IPS DF 6.9 (cell line): Measurements from ENCODE around the gene TMEM115.

Experiments used
- DNase-seq: peaks from one replicate; pipeline ENCODE4 v3.0.0-alpha.2; 2013; ENCODE audit warnings: low read depth, low spot score
- H3K27ac ChIP-seq: one replicate; pipeline ENCODE4 v1.5.1; 2013; ENCODE audit warnings: low read length, control low read depth
- H3K27me3 ChIP-seq: 2 replicates; pipeline ENCODE4 v1.6.1; 2013; ENCODE audit warnings: mild to moderate bottlenecking, low read length; ENCODE audit not compliant: control insufficient read depth, insufficient read depth
- H3K36me3 ChIP-seq: 2 replicates; pipeline ENCODE4 v1.6.1; 2013; ENCODE audit warnings: low read length; ENCODE audit not compliant: control insufficient read depth, insufficient read depth
- H3K4me1 ChIP-seq: 2 replicates; pipeline ENCODE4 v1.6.1; 2013; ENCODE audit warnings: low read length; ENCODE audit not compliant: control insufficient read depth, insufficient read depth
- H3K4me3 ChIP-seq: 2 replicates; pipeline ENCODE4 v1.5.1; 2013; ENCODE audit warnings: mild to moderate bottlenecking, low read length
- H3K9me3 ChIP-seq: 2 replicates; pipeline ENCODE4 v1.6.1; 2013; ENCODE audit warnings: low read length, inconsistent platforms; ENCODE audit not compliant: control insufficient read depth, insufficient read depth
- WGBS: extraction: QIAGEN DNeasy Blood & Tissue Kit; methylation state at CpG from one replicate; pipeline ENCODE4 v1.1.7; 2013; ENCODE audit warnings: mixed read lengths, missing lambda C conversion rate; ENCODE audit not compliant: insufficient read length, insufficient coverage; 5-methylcytosine and 5-hydroxymethylcytosine counted together

TMEM115 gene

DNA sequence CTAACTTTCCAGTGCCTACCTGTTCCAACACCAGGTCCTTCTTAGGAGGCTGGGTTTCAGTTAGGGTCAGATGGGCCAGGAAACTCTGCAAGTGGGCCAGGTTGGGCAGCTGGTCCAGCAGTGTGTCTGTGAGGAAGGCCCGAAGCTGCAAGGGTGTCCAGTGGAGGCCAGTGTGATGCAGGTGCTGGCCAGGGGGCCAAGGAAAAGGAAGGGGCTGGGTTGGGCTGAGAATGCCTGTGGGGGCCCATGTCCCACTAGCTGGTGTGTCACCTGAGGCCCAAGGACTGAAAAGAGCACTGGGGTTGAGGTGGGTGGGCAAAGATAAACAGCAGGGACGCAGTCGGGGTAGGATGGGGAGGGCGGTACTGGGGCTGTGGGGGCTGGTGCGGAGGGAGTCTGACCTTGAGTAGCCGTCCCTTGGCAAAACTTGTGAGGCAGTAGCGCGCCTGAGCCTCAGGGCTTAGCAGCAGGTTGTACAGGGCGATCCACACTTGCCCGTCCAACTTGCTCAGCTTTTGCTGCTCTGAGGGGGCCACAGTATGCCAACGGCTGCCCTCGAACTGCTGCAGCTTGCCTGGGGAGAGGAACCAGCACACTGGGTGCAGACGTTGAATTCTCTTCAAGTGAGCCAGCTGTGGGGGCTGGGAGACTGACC lies 17.2 kb downstream of the TMEM115 start:
- H3K27ac ChIP-seq: no peak overlapping the region
- no CpG with 5 or more reads among the region's 13 CpGs for WGBS
- peaks cover 16% of the 10 kb centered on the region; the same call in 1 of the 2 replicates for H3K27me3 ChIP-seq

DNA sequence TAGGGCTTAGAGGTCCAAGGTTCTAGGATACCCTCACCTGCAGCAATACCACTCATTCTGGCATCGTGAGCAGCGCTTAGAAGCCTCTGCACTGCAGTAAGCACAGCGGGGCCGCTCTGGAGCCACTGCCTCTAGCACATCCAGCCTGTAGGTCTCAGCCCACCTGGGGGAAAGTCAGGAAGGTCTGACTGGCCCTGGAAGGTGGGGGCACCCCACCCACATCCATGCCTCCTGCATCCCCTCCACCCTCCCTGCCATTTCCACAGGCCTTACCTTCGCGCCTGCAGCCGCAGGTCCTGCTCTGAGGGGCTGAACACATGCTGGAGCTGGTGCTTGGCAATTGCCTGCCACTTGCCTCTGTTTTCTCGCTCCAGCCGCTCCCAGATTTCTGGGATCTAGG lies 17.8 kb downstream of the TMEM115 start:
- Histone ChIP-seq H3K27ac (no peak overlapping the region), H3K4me1 (peaks cover 3% of the 10 kb centered on the region; the same call in 1 of the 2 replicates), H3K4me3 (no peak overlapping the region), H3K27me3 (peaks cover 16% of the 10 kb centered on the region; the same call in 1 of the 2 replicates), H3K36me3 (no peaks in the 10 kb centered on the region), H3K9me3 (no peaks in the 10 kb centered on the region)
- no peak for DNase-seq
- WGBS: no CpG with 5 or more reads among the region's 9 CpGs

More for the DNA sequence above, 17.2 kb downstream of the TMEM115 start:
- Histone ChIP-seq H3K4me3 (no peak overlapping the region), H3K9me3 (no peaks in the 10 kb centered on the region), H3K36me3 (no peaks in the 10 kb centered on the region), H3K4me1 (peaks cover 3% of the 10 kb centered on the region; the same call in 1 of the 2 replicates)
- no peak for DNase-seq

DNA sequence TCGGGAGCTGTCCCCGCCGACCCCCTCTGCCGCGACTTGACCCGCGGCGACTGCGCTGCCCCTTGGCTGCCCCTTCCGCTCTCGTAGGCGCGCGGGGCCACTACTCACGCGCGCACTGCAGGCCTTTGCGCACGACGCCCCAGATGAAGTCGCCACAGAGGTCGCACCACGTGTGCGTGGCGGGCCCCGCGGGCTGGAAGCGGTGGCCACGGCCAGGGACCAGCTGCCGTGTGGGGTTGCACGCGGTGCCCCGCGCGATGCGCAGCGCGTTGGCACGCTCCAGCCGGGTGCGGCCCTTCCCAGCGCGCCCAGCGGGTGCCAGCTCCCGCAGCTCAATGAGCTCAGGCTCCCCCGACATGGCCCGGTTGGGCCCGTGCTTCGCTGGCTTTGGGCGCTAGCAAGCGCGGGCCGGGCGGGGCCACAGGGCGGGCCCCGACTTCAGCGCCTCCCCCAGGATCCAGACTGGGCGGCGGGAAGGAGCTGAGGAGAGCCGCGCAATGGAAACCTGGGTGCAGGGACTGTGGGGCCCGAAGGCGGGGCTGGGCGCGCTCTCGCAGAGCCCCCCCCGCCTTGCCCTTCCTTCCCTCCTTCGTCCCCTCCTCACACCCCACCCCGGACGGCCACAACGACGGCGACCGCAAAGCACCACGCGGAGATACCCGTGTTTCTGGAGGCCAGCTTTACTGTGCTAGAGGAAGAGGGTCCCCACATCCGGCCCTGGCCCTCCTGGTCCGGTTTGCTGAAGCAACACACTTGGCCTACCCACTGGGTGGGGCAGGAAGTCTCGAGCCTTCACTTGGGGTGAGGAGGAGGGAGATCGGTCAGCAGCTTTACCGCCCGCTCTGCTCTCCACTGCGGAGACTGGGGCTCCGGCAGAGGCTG lies 18.6 kb downstream of the TMEM115 start, which contains the start of gene RASSF1:
Gene RASSF1 (minus strand): TSS at position 389 of the 882 bp plus-strand sequence. CDS start 31 bp downstream, at position 358.
- no peak within 1 kb of the TSS for H3K27ac ChIP-seq
- no peak for DNase-seq
- H3K27me3 ChIP-seq: peaks cover 16% of the 10 kb centered on the region; the same call in 1 of the 2 replicates
- no CpG with 5 or more reads among the region's 85 CpGs for WGBS
- H3K4me1 ChIP-seq: peaks cover 3% of the 10 kb centered on the region; the same call in 1 of the 2 replicates
- H3K36me3 ChIP-seq: no peaks in the 10 kb centered on the region
- peak within 1 kb of the TSS; percentile 40; the same call in 1 of the 2 replicates for H3K4me3 ChIP-seq
- H3K9me3 ChIP-seq: no peaks in the 10 kb centered on the region

DNA sequence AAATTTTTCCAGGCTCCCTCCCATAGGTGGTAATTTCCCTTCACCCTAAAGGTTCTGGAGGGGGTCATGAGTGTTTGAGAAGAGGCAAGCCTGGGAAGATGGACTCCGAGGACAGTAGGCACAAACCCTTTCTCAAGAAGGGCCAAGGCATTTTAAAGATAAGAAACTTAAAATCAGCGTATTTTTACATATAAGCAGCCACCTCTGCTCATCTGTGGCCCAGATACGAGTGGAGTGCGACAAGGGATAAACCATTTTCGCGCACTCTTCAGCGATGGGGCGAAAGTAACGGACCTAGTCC lies 19.2 kb downstream of the TMEM115 start:
- WGBS: no CpG with 5 or more reads among the region's 9 CpGs
- Histone ChIP-seq H3K9me3 (no peaks in the 10 kb centered on the region), H3K4me3 (peak overlapping the region; percentile 40; the same call in 1 of the 2 replicates), H3K27me3 (peaks cover 16% of the 10 kb centered on the region; the same call in 1 of the 2 replicates), H3K4me1 (peaks cover 3% of the 10 kb centered on the region; the same call in 1 of the 2 replicates), H3K36me3 (no peaks in the 10 kb centered on the region), H3K27ac (no peak overlapping the region)
- DNase-seq: no peak

DNA sequence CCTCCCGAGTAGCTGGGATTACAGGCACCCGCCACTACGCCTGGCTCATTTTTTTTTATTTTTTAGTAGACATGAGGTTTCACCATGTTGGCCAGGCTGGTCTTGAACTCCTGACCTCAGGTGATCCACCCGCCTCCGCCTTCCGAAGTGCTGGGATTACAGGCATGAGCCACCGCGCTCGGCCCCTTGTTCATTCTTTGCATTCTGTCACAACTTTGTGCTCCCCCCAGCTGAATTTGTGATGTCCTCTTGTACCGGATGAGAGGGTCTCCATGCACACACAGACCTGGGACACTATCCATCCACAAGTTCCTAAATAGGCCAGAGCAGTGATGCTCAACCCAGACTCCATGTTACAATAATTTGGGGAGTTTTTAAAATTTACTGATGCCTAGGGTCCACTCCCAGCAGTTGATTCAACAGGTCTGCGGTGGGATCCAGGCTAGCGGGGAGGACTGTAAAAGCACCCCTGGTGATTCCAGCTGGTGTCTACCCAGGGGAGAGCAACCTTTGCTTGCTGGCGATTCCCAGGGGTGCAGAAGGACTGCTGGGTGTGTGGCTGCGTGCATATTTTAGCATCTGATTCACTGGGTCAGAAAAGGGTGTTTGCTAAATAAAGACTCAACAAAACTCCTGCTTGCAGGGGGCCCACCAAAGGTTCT lies 19.7 kb downstream of the TMEM115 start:
- Histone ChIP-seq H3K9me3 (no peaks in the 10 kb centered on the region), H3K27me3 (peaks cover 14% of the 10 kb centered on the region; the same call in 1 of the 2 replicates), H3K27ac (no peak overlapping the region), H3K4me3 (no peak overlapping the region), H3K4me1 (peaks cover 3% of the 10 kb centered on the region; the same call in 1 of the 2 replicates), H3K36me3 (no peaks in the 10 kb centered on the region)
- no peak for DNase-seq
- WGBS: no CpG with 5 or more reads among the region's 14 CpGs

DNA sequence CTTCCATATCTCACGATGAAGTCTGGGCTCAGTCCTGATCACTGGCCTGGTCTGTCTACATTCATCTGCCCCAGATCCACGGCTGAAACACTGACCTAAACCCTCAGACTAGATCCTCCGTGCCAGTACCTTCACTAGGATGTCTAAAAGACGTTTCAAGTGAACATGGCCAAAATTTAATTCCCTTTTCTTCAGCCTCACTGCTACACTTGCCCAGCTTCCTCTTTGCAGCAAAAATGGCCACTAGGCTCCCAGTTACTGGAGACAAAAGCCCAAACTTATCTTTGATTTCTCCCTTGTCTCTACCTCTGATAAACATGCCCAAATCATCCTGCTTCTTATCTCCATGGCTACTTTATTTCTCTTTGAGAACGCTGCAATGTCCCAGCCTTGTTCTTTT lies 20.4 kb downstream of the TMEM115 start:
- Histone ChIP-seq H3K9me3 (no peaks in the 10 kb centered on the region), H3K27me3 (peaks cover 14% of the 10 kb centered on the region; the same call in 1 of the 2 replicates), H3K27ac (no peak overlapping the region), H3K4me3 (no peak overlapping the region), H3K36me3 (no peaks in the 10 kb centered on the region), H3K4me1 (peaks cover 3% of the 10 kb centered on the region; the same call in 1 of the 2 replicates)
- no peak for DNase-seq
- no CpG with 5 or more reads among the region's 5 CpGs for WGBS

DNA sequence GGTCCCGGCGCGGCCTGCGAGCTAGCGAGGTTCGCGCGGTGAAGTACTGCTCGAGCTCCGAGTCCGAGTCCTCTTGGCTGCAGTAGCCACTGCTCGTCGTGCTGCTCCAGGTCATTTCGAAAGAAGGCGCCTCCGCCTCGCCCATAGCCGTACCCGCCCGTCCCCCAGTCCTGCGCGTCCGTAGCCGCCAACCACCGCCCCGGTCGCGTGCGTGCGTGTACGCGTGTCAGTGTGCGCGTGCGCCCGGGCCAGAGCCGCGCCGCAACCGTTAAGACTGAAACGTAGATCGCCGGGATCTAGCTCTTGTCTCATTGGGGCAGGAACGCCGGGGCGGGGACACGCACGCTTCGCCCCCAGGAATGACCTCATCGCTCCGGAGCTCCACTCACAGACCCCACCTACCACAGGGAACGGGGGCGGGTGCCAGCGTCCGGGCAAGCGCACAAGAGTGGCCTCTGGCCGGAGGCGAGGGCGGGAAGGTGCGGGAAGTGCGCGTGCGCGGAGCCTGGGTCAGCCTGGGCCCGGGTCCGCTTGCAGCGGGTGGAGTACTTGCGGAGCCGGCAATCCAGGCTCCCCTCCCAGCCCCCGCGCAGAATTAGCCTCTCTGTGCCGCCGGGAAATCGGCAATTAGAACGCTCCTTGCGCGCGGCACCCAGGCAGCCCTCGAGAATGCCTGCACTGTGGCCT lies 22.0 kb downstream of the TMEM115 start:
- no CpG with 5 or more reads among the region's 79 CpGs for WGBS
- Histone ChIP-seq H3K36me3 (no peaks in the 10 kb centered on the region), H3K27me3 (peaks cover 14% of the 10 kb centered on the region; the same call in 1 of the 2 replicates), H3K9me3 (no peaks in the 10 kb centered on the region), H3K27ac (no peak overlapping the region), H3K4me1 (peaks cover 3% of the 10 kb centered on the region; the same call in 1 of the 2 replicates), H3K4me3 (peak overlapping the region; percentile 81)
- no peak for DNase-seq

DNA sequence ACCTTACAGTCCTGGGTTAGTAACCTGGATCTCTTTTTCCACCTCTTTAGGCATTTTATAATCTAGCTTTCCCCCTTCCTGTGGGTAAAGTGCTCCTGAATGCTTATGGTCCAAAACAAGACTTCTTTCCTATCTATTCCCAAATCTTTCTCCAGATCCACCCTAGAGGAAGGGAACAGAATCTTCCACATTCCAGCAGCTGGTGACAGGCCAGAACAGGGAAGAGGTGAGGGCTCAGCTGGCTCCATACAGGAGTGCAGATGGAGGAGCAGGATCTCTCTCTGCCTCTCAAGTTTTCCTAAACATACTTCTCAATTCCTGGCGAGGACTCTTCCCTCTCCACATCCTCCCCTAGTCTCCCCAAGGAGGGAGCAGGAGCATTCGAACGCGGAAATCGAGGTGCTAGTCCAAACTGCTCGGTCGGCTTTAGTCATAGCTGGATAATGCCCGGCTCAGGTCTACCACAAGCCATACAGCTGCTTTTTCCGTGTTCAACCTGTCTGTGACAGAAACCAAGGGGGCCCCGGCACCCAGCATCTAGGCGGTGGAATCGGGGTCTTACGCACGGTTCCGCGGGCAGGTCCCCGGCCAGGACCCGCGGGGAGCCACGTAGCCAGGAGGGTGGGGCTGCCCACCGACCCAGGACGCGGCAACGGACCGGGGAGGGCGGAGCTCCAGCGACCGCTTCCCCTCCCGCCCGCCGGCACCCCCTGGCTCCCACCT lies 22.7 kb downstream of the TMEM115 start:
- Histone ChIP-seq H3K27ac (no peak overlapping the region), H3K4me3 (peak overlapping the region; percentile 81; the same call in 1 of the 2 replicates), H3K9me3 (no peaks in the 10 kb centered on the region), H3K36me3 (peaks cover under 1% of the 10 kb centered on the region; the same call in 1 of the 2 replicates), H3K27me3 (peaks cover 14% of the 10 kb centered on the region; the same call in 1 of the 2 replicates), H3K4me1 (peaks cover 3% of the 10 kb centered on the region; the same call in 1 of the 2 replicates)
- no CpG with 5 or more reads among the region's 31 CpGs for WGBS
- no peak for DNase-seq

DNA sequence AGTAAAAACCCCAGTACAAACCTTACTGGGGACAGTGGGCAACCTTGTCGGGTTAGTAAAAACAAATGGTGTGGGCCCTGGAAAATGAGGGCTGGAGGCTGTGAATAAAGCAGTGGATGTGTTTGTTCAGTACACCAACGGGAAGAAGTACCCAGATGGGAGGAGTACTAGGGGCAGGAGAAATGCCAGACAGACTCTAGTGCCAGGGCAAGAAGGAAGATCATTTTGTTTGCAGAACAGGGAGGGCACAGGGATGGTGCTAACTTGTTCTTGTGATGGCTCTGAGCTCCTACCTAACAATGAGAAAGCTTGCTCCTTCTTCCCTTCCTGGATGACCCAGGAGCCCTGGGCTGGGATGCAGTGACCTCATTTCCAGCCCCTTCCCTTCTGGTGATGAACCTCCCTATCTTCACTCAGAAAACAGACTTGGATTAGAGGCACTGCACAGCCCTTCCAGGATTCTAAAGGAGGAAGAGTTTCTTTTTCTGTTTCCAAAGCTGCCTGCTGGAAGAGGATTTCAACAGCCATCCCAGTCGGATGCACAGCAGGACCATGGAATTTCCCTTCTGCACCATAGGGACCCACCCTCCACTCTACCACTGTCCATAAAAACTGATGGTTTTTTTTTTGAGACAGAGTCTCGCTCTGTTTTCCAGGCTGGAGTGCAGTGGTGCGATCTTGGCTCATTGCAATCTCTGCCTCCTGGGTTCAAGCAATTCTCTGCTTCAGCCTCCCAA lies 24.8 kb downstream of the TMEM115 start:
- DNase-seq: no peak
- Histone ChIP-seq H3K27ac (no peak overlapping the region), H3K4me3 (no peak overlapping the region), H3K4me1 (no peaks in the 10 kb centered on the region), H3K27me3 (peaks cover 4% of the 10 kb centered on the region; the same call in 1 of the 2 replicates), H3K36me3 (peaks cover 14% of the 10 kb centered on the region), H3K9me3 (no peaks in the 10 kb centered on the region)
- WGBS: no CpG with 5 or more reads among the region's 5 CpGs
